Measurements from ENCODE around the gene CREBRF. TPM values are rescaled to one million over a fixed set of nuclear protein-coding genes. Genes with fewer than 3 reads are reported as not detected.
"Not testable (repeated sequence)": the region's sequence is repeated elsewhere in the genome, so short reads cannot be mapped to it uniquely, and the experiment has no call there.

CREBRF gene
- total RNA-seq, 1 donor from 2014 or later = 23.8 TPM

GRCh38 chr5:173012882-173013281, 43.3 kb upstream of the CREBRF start:
- Mint-ChIP-seq H3K4me3 (ENCODE audit: unreplicated experiment) (no peak overlapping the region), H3K27ac (ENCODE audit: unreplicated experiment) (no peak overlapping the region), H3K4me1 (ENCODE audit: unreplicated experiment) (peaks cover 36% of the 10 kb centered on the region), H3K27me3 (ENCODE audit: unreplicated experiment) (no peaks in the 10 kb centered on the region), H3K9me3 (ENCODE audit: unreplicated experiment) (no peaks in the 10 kb centered on the region), H3K36me3 (ENCODE audit: unreplicated experiment) (peaks cover 4% of the 10 kb centered on the region)
- TF ChIP-seq CTCF (IDR thresholded peaks at IDR 0.05) = no peak
- DNase-seq (ENCODE audit: extremely low spot score, unreplicated experiment) = no peak

- H3K27ac Mint-ChIP-seq (ENCODE audit: unreplicated experiment) = peak overlapping the region; percentile 6
- peaks cover 7% of the 10 kb centered on the region for H3K36me3 Mint-ChIP-seq (ENCODE audit: unreplicated experiment)
- DNase-seq (ENCODE audit: extremely low spot score, unreplicated experiment) = no peak
- H3K27me3 Mint-ChIP-seq (ENCODE audit: unreplicated experiment) = no peaks in the 10 kb centered on the region
- H3K9me3 Mint-ChIP-seq (ENCODE audit: unreplicated experiment) = no peaks in the 10 kb centered on the region
- no peak overlapping the region for H3K4me3 Mint-ChIP-seq (ENCODE audit: unreplicated experiment)
- H3K4me1 Mint-ChIP-seq (ENCODE audit: unreplicated experiment) = peaks cover 37% of the 10 kb centered on the region
- TF ChIP-seq CTCF (IDR thresholded peaks at IDR 0.05) = no peak
Measured at GRCh38 chr5:173014671-173015070, 41.5 kb upstream of the CREBRF start.

GRCh38 chr5:173015192-173015591, 41.0 kb upstream of the CREBRF start:
- Mint-ChIP-seq H3K27me3 (ENCODE audit: unreplicated experiment) (no peaks in the 10 kb centered on the region), H3K36me3 (ENCODE audit: unreplicated experiment) (peaks cover 10% of the 10 kb centered on the region), H3K4me1 (ENCODE audit: unreplicated experiment) (peaks cover 34% of the 10 kb centered on the region), H3K27ac (ENCODE audit: unreplicated experiment) (peak overlapping the region; percentile 84), H3K4me3 (ENCODE audit: unreplicated experiment) (no peak overlapping the region), H3K9me3 (ENCODE audit: unreplicated experiment) (no peaks in the 10 kb centered on the region)
- TF ChIP-seq CTCF (IDR thresholded peaks at IDR 0.05) = no peak
- no peak for DNase-seq (ENCODE audit: extremely low spot score, unreplicated experiment)

- H3K27me3 Mint-ChIP-seq (ENCODE audit: unreplicated experiment) = no peaks in the 10 kb centered on the region
- H3K36me3 Mint-ChIP-seq (ENCODE audit: unreplicated experiment) = peaks cover 13% of the 10 kb centered on the region
- no peak for DNase-seq (ENCODE audit: extremely low spot score, unreplicated experiment)
- H3K27ac Mint-ChIP-seq (ENCODE audit: unreplicated experiment) = peak overlapping the region; percentile 84
- TF ChIP-seq CTCF (IDR thresholded peaks at IDR 0.05) = no peak
- no peaks in the 10 kb centered on the region for H3K9me3 Mint-ChIP-seq (ENCODE audit: unreplicated experiment)
- H3K4me3 Mint-ChIP-seq (ENCODE audit: unreplicated experiment) = peak overlapping the region; percentile 5
- H3K4me1 Mint-ChIP-seq (ENCODE audit: unreplicated experiment) = peaks cover 32% of the 10 kb centered on the region
Measured at GRCh38 chr5:173015598-173016455, 40.3 kb upstream of the CREBRF start.

GRCh38 chr5:173016598-173017046, 39.5 kb upstream of the CREBRF start:
- no peak for TF ChIP-seq CTCF (IDR thresholded peaks at IDR 0.05)
- Mint-ChIP-seq H3K4me3 (ENCODE audit: unreplicated experiment) (peak overlapping the region; percentile 5), H3K27me3 (ENCODE audit: unreplicated experiment) (no peaks in the 10 kb centered on the region), H3K4me1 (ENCODE audit: unreplicated experiment) (peaks cover 29% of the 10 kb centered on the region), H3K9me3 (ENCODE audit: unreplicated experiment) (no peaks in the 10 kb centered on the region), H3K36me3 (ENCODE audit: unreplicated experiment) (peaks cover 21% of the 10 kb centered on the region), H3K27ac (ENCODE audit: unreplicated experiment) (peak overlapping the region; percentile 84)
- no peak for DNase-seq (ENCODE audit: extremely low spot score, unreplicated experiment)

GRCh38 chr5:173017087-173017486, 39.1 kb upstream of the CREBRF start:
- H3K27ac Mint-ChIP-seq (ENCODE audit: unreplicated experiment) = peak overlapping the region; percentile 84
- not testable (repeated sequence) for H3K4me3 Mint-ChIP-seq (ENCODE audit: unreplicated experiment); H3K27me3 Mint-ChIP-seq (ENCODE audit: unreplicated experiment); DNase-seq (ENCODE audit: extremely low spot score, unreplicated experiment); H3K9me3 Mint-ChIP-seq (ENCODE audit: unreplicated experiment)
- peaks cover 27% of the 10 kb centered on the region for H3K4me1 Mint-ChIP-seq (ENCODE audit: unreplicated experiment)
- peaks cover 22% of the 10 kb centered on the region for H3K36me3 Mint-ChIP-seq (ENCODE audit: unreplicated experiment)
